ENCODE data around the gene RNF6.

Gene RNF6

GRCh38 chr13:26186118-26186870, 35.8 kb downstream of the RNF6 start (continued):
- TF ChIP-seq, protein P1, sequence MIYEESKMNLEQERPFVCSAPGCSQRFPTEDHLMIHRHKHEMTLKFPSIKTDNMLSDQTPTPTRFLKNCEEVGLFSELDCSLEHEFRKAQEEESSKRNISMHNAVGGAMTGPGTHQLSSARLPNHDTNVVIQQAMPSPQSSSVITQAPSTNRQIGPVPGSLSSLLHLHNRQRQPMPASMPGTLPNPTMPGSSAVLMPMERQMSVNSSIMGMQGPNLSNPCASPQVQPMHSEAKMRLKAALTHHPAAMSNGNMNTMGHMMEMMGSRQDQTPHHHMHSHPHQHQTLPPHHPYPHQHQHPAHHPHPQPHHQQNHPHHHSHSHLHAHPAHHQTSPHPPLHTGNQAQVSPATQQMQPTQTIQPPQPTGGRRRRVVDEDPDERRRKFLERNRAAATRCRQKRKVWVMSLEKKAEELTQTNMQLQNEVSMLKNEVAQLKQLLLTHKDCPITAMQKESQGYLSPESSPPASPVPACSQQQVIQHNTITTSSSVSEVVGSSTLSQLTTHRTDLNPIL (CRISPR knock-in tag; IDR thresholded peaks at IDR 0.05; ENCODE audit: low read depth): no peak
- TF ChIP-seq GLIS3 (CRISPR knock-in tag; IDR thresholded peaks at IDR 0.05) (peak; percentile 93), ESRRG (CRISPR knock-in tag; IDR thresholded peaks at IDR 0.05) (no peak), OSR1 (CRISPR knock-in tag; IDR thresholded peaks at IDR 0.05) (peak; percentile 83; the same call in 1 of the 2 replicates), PATZ1 (CRISPR knock-in tag; IDR thresholded peaks at IDR 0.05; ENCODE audit: borderline replicate concordance) (no peak)
- TF ChIP-seq, protein P2, sequence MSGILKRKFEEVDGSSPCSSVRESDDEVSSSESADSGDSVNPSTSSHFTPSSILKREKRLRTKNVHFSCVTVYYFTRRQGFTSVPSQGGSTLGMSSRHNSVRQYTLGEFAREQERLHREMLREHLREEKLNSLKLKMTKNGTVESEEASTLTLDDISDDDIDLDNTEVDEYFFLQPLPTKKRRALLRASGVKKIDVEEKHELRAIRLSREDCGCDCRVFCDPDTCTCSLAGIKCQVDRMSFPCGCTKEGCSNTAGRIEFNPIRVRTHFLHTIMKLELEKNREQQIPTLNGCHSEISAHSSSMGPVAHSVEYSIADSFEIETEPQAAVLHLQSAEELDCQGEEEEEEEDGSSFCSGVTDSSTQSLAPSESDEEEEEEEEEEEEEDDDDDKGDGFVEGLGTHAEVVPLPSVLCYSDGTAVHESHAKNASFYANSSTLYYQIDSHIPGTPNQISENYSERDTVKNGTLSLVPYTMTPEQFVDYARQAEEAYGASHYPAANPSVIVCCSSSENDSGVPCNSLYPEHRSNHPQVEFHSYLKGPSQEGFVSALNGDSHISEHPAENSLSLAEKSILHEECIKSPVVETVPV (CRISPR knock-in tag; IDR thresholded peaks at IDR 0.05): no peak
- TF ChIP-seq, protein P3, sequence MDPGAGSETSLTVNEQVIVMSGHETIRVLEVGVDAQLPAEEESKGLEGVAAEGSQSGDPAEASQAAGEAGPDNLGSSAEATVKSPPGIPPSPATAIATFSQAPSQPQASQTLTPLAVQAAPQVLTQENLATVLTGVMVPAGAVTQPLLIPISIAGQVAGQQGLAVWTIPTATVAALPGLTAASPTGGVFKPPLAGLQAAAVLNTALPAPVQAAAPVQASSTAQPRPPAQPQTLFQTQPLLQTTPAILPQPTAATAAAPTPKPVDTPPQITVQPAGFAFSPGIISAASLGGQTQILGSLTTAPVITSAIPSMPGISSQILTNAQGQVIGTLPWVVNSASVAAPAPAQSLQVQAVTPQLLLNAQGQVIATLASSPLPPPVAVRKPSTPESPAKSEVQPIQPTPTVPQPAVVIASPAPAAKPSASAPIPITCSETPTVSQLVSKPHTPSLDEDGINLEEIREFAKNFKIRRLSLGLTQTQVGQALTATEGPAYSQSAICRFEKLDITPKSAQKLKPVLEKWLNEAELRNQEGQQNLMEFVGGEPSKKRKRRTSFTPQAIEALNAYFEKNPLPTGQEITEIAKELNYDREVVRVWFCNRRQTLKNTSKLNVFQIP (CRISPR knock-in tag; IDR thresholded peaks at IDR 0.05; ENCODE audit: borderline replicate concordance, low read depth): 0 out of 2 replicates have a peak, but pooled peaks have one; percentile 39

DNA sequence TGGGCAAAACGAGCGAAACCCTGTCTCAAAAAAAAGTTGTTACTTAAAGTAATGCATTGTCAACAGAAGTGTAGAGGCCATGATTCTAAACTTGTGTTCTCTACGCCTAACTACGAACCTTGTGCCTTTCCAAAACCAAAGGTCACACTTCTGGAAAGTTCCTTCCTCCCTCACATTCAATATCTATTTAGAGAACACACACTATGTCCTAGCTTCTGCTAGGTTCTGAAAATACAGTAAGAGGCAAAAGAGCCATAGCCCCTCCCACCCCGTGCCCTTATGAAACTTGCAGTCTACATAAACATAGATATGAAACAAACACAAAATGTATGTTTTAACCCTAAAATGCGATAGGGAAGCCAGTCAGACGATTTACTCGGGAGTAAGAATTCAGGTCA, 36.4 kb downstream of the RNF6 start:
- no peak for ATAC-seq
- TF ChIP-seq ZNF70 (CRISPR knock-in tag; IDR thresholded peaks at IDR 0.05): no peak

- peak; percentile 71 for ATAC-seq
- TF ChIP-seq TOX (CRISPR knock-in tag; IDR thresholded peaks at IDR 0.05; ENCODE audit: borderline replicate concordance): no peak
- no peak for TF ChIP-seq ARNTL (CRISPR knock-in tag; IDR thresholded peaks at IDR 0.05; ENCODE audit: borderline replicate concordance, low read depth)
- TF ChIP-seq TSHZ2 (CRISPR knock-in tag; IDR thresholded peaks at IDR 0.05): no peak
- TF ChIP-seq ZFP30 (CRISPR knock-in tag; IDR thresholded peaks at IDR 0.05): no peak
- no peak for TF ChIP-seq ISL1 (CRISPR knock-in tag; IDR thresholded peaks at IDR 0.05)
- no peak for TF ChIP-seq ZC3H10 (CRISPR knock-in tag; IDR thresholded peaks at IDR 0.05)
- TF ChIP-seq ESRRG (CRISPR knock-in tag; IDR thresholded peaks at IDR 0.05): no peak
- no peak for TF ChIP-seq TCF4 (CRISPR knock-in tag; IDR thresholded peaks at IDR 0.05; ENCODE audit: borderline replicate concordance)
These were observed 37.3 kb downstream of the RNF6 start for GRCh38 chr13:26184791-26185250.

- ATAC-seq: no peak
- TF ChIP-seq PPARA (CRISPR knock-in tag; IDR thresholded peaks at IDR 0.05; ENCODE audit: borderline replicate concordance): no peak
- TF ChIP-seq ZNF565 (CRISPR knock-in tag; conservative IDR thresholded peaks at IDR 0.05; ENCODE audit: low read depth): no peak
- TF ChIP-seq TSHZ2 (CRISPR knock-in tag; IDR thresholded peaks at IDR 0.05): no peak
- no peak for TF ChIP-seq SNAI2 (CRISPR knock-in tag; IDR thresholded peaks at IDR 0.05)
- TF ChIP-seq ZNF8 (CRISPR knock-in tag; IDR thresholded peaks at IDR 0.05): no peak
- no peak for TF ChIP-seq CSDC2 (CRISPR knock-in tag; IDR thresholded peaks at IDR 0.05)
- TF ChIP-seq ZNF70 (CRISPR knock-in tag; IDR thresholded peaks at IDR 0.05): no peak
- no peak for TF ChIP-seq ZFP30 (CRISPR knock-in tag; IDR thresholded peaks at IDR 0.05)
- no peak for TF ChIP-seq GLIS3 (CRISPR knock-in tag; IDR thresholded peaks at IDR 0.05)
- TF ChIP-seq ZC3H10 (CRISPR knock-in tag; IDR thresholded peaks at IDR 0.05): no peak
- TF ChIP-seq ZFP3 (CRISPR knock-in tag; IDR thresholded peaks at IDR 0.05): no peak
- no peak for TF ChIP-seq OSR1 (CRISPR knock-in tag; IDR thresholded peaks at IDR 0.05)
- TF ChIP-seq BACH2 (CRISPR knock-in tag; IDR thresholded peaks at IDR 0.05; ENCODE audit: borderline replicate concordance): no peak
- no peak for TF ChIP-seq ISL1 (CRISPR knock-in tag; IDR thresholded peaks at IDR 0.05)
- TF ChIP-seq ARNTL (CRISPR knock-in tag; IDR thresholded peaks at IDR 0.05; ENCODE audit: borderline replicate concordance, low read depth): no peak
- TF ChIP-seq, protein P1 (CRISPR knock-in tag; IDR thresholded peaks at IDR 0.05; ENCODE audit: low read depth): no peak
These were observed 38.7 kb downstream of the RNF6 start for GRCh38 chr13:26183416-26183815.

All from SK-N-SH treated with all-trans-retinoic acid at 6 μM for 48 hours (cell line).